DND-41 (cell line): ENCODE measurements around the gene NRF1.

Experiments used
- CTCF ChIP-seq: IDR thresholded peaks from 2 replicates; pipeline ENCODE4 v1.5.1; 2012; ENCODE audit warnings: borderline replicate concordance, low read length, moderate library complexity, mild to moderate bottlenecking; ENCODE audit not compliant: poor library complexity, severe bottlenecking; ENCODE audit errors: extremely low read depth
- EZH2 ChIP-seq: IDR thresholded peaks from 3 replicates; pipeline ENCODE4 v1.6.1; 2012; ENCODE audit warnings: borderline replicate concordance, low read depth, mild to moderate bottlenecking, moderate library complexity, low read length, inconsistent platforms; ENCODE audit not compliant: severe bottlenecking

DNA sequence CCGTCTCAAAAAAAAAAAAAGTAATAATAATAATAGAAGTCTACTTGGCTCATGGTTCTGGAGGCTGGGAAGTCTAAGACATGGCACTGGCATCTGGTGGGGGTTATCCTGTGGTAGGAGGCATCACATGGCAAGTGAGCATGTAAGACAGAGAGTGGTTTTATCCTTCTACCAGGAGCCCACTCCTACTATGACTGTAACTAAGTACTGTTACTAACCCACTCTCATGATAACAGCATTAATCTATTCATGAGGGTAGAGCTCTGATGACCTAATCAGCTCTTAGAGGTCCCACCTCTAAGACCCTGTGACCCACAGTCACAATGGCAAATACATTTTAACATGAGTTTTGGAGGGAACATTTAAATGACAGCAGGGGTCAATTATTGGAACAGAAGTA, 43.3 kb upstream of the NRF1 start:
- TF ChIP-seq CTCF = no peak
- no peak for TF ChIP-seq EZH2
